Measurements from ENCODE around the gene SCN2A.

- TF ChIP-seq MAZ (IDR thresholded peaks at IDR 0.05; ENCODE audit: borderline replicate concordance, low read depth, low read length) (no peak), CTCF (conservative IDR thresholded peaks at IDR 0.05; ENCODE audit: low read depth, low read length) (no peak), RCOR1 (IDR thresholded peaks at IDR 0.05; ENCODE audit: insufficient replicate concordance, low read length) (no peak), BHLHE40 (IDR thresholded peaks at IDR 0.05; ENCODE audit: low read depth, low read length) (no peak), POLR2A (IDR thresholded peaks at IDR 0.05; ENCODE audit: low read depth, low read length) (no peak), RAD21 (IDR thresholded peaks at IDR 0.05; ENCODE audit: low read length) (no peak), SMC3 (IDR thresholded peaks at IDR 0.05; ENCODE audit: low read depth, low read length) (no peak)
- TF ChIP-seq, protein P1, sequence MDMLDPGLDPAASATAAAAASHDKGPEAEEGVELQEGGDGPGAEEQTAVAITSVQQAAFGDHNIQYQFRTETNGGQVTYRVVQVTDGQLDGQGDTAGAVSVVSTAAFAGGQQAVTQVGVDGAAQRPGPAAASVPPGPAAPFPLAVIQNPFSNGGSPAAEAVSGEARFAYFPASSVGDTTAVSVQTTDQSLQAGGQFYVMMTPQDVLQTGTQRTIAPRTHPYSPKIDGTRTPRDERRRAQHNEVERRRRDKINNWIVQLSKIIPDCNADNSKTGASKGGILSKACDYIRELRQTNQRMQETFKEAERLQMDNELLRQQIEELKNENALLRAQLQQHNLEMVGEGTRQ (IDR thresholded peaks at IDR 0.05; ENCODE audit: low read depth, low read length), result no peak
These were observed 72.7 kb downstream of the SCN2A start for GRCh38 chr2:165311949-165312348.
